MM.1S (cell line): ENCODE data around the gene CELSR3.

ENCODE experiments used
- DNase-seq: peaks from one replicate; pipeline ENCODE4 v3.0.0-alpha.2; 2015
- H2AFZ ChIP-seq: fragments of 300-600 bp; sonication (generic); 2 replicates; pipeline ENCODE4 v1.6.0; 2016; ENCODE audit warnings: antibody characterized with exemption, low read length
- H3F3A ChIP-seq: fragments of 300-600 bp; sonication (generic); 2 replicates; pipeline ENCODE4 v1.6.1; 2016; ENCODE audit warnings: mild to moderate bottlenecking, antibody characterized with exemption, low read length, moderate library complexity, mixed read lengths; ENCODE audit not compliant: insufficient read depth
- H3K27ac ChIP-seq: fragments of 300-600 bp; sonication (generic); 2 replicates; pipeline ENCODE4 v1.5.1; 2016; ENCODE audit warnings: mild to moderate bottlenecking, low read length
- H3K27me3 ChIP-seq: fragments of 300-600 bp; sonication (generic); replicated peaks from 2 replicates; pipeline ENCODE4 v1.6.0; 2016; ENCODE audit warnings: low read length; ENCODE audit not compliant: insufficient read depth
- H3K36me3 ChIP-seq: fragments of 300-600 bp; sonication (generic); replicated peaks from 2 replicates; pipeline ENCODE4 v1.6.1; 2016; ENCODE audit warnings: mild to moderate bottlenecking, low read length, mixed read lengths; ENCODE audit not compliant: insufficient read depth
- H3K4me1 ChIP-seq: fragments of 300-600 bp; sonication (generic); 2 replicates; pipeline ENCODE4 v1.6.1; 2016; ENCODE audit warnings: low read length, mixed read lengths
- H3K4me2 ChIP-seq: fragments of 300-600 bp; sonication (generic); 2 replicates; pipeline ENCODE4 v1.6.0; 2016; ENCODE audit warnings: low read depth, low read length
- H3K4me3 ChIP-seq: fragments of 300-600 bp; sonication (generic); 2 replicates; pipeline ENCODE4 v1.5.1; 2016; ENCODE audit warnings: low read length, mixed read lengths
- H3K79me2 ChIP-seq: fragments of 300-600 bp; sonication (generic); 2 replicates; pipeline ENCODE4 v1.6.1; 2016; ENCODE audit warnings: mixed run types, low read length, mixed read lengths
- H3K9ac ChIP-seq: fragments of 300-600 bp; sonication (generic); 2 replicates; pipeline ENCODE4 v1.6.1; 2016; ENCODE audit warnings: low read length, mixed read lengths
- H3K9me2 ChIP-seq: fragments of 300-600 bp; sonication (generic); replicated peaks from 2 replicates; pipeline ENCODE4 v1.6.1; 2016; ENCODE audit warnings: mild to moderate bottlenecking, low read length, mixed read lengths; ENCODE audit not compliant: insufficient read depth
- H3K9me3 ChIP-seq: fragments of 300-600 bp; sonication (generic); replicated peaks from 2 replicates; pipeline ENCODE4 v1.6.1; 2016; ENCODE audit warnings: mild to moderate bottlenecking, low read length, mixed read lengths; ENCODE audit not compliant: insufficient read depth
- H4K20me1 ChIP-seq: fragments of 300-600 bp; sonication (generic); 2 replicates; pipeline ENCODE4 v1.6.1; 2016; ENCODE audit warnings: mild to moderate bottlenecking, low read length, moderate library complexity, mixed read lengths; ENCODE audit not compliant: insufficient read depth
- EZH2 ChIP-seq: fragments of 300-600 bp; sonication (generic); optimal IDR thresholded peaks from 2 replicates; pipeline ENCODE3; 2017; ENCODE audit warnings: low read depth, mild to moderate bottlenecking, antibody characterized with exemption, low read length, mixed read lengths
- EZH2phosphoT487 ChIP-seq: fragments of 300-600 bp; sonication (generic); IDR thresholded peaks from 2 replicates; pipeline ENCODE4 v1.6.1; 2018; ENCODE audit warnings: antibody characterized with exemption, low read length
- TF ChIP-seq, protein P1 (sequence below): fragments of 300-600 bp; sonication (generic); IDR thresholded peaks from 2 replicates; pipeline ENCODE4 v1.5.1; 2016; ENCODE audit warnings: antibody characterized with exemption, low read length, mixed read lengths

CELSR3 gene

DNA sequence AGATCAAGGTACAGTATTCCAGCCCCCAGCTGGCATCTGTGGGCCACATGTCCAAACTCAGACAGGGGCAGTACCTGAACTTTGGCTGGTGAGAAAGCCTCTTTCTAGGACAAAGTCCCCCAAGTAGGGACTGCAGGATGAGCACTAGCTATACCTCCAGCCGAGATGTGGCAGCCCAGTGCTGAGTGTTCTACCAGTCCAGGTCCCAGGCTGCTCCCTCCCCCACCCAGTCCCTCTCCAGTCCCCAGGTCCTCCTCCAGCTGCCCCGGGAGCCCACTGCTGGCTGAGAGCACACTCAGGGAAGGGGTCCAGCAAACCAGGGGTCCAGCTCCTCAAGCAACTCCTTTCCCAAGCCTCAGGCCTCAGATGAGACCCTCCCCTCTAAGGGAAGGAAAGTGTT lies 28.9 kb downstream of the CELSR3 start:
- Histone ChIP-seq H3K4me3 (no peak overlapping the region), H3K27ac (no peak overlapping the region), H3K27me3 (no peaks in the 10 kb centered on the region), H4K20me1 (no peaks in the 10 kb centered on the region), H3F3A (no peaks in the 10 kb centered on the region), H3K9me2 (no peaks in the 10 kb centered on the region), H3K4me2 (peak overlapping the region; percentile 99; the same call in 1 of the 2 replicates), H3K4me1 (peaks cover 12% of the 10 kb centered on the region; the same call in 1 of the 2 replicates), H3K9me3 (no peaks in the 10 kb centered on the region), H3K9ac (no peak overlapping the region), H3K79me2 (no peaks in the 10 kb centered on the region), H3K36me3 (no peaks in the 10 kb centered on the region), H2AFZ (no peak overlapping the region)
- TF ChIP-seq, protein P1, sequence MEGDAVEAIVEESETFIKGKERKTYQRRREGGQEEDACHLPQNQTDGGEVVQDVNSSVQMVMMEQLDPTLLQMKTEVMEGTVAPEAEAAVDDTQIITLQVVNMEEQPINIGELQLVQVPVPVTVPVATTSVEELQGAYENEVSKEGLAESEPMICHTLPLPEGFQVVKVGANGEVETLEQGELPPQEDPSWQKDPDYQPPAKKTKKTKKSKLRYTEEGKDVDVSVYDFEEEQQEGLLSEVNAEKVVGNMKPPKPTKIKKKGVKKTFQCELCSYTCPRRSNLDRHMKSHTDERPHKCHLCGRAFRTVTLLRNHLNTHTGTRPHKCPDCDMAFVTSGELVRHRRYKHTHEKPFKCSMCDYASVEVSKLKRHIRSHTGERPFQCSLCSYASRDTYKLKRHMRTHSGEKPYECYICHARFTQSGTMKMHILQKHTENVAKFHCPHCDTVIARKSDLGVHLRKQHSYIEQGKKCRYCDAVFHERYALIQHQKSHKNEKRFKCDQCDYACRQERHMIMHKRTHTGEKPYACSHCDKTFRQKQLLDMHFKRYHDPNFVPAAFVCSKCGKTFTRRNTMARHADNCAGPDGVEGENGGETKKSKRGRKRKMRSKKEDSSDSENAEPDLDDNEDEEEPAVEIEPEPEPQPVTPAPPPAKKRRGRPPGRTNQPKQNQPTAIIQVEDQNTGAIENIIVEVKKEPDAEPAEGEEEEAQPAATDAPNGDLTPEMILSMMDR = no peak
- TF ChIP-seq EZH2phosphoT487 = no peak
- no peak for TF ChIP-seq EZH2
- DNase-seq = no peak

DNA sequence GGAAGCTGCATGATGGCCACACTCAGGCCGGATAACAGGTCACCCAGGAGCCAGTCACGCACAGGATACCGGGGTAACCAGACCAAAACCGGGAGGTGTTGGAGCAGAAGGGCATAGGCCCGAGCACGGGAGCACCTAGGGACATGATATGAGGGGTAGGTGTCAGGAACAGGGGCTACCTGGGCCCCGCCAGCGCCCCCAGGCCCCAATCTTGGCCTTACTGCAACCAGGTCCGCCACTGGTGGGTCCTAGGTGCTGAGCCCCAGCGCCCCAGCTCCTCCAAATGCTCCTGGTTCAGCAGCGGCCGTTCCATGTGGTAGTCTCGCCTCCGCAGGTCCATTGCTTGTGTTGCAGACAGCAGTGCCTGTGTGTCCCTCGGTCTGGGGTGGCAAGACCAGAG lies 29.4 kb downstream of the CELSR3 start:
- peaks cover 12% of the 10 kb centered on the region; the same call in 1 of the 2 replicates for H3K4me1 ChIP-seq
- no peaks in the 10 kb centered on the region for H3K9me2 ChIP-seq
- H3K27ac ChIP-seq = no peak overlapping the region
- no peak overlapping the region for H3K4me2 ChIP-seq
- no peaks in the 10 kb centered on the region for H4K20me1 ChIP-seq
- H3K36me3 ChIP-seq = no peaks in the 10 kb centered on the region
- no peaks in the 10 kb centered on the region for H3K9me3 ChIP-seq
- no peak overlapping the region for H3K9ac ChIP-seq
- TF ChIP-seq EZH2phosphoT487 (no peak), EZH2 (no peak)
- TF ChIP-seq, protein P1 = no peak
- H2AFZ ChIP-seq = no peak overlapping the region
- H3F3A ChIP-seq = no peaks in the 10 kb centered on the region
- H3K4me3 ChIP-seq = no peak overlapping the region
- no peaks in the 10 kb centered on the region for H3K79me2 ChIP-seq
- H3K27me3 ChIP-seq = no peaks in the 10 kb centered on the region
- DNase-seq = no peak

DNA sequence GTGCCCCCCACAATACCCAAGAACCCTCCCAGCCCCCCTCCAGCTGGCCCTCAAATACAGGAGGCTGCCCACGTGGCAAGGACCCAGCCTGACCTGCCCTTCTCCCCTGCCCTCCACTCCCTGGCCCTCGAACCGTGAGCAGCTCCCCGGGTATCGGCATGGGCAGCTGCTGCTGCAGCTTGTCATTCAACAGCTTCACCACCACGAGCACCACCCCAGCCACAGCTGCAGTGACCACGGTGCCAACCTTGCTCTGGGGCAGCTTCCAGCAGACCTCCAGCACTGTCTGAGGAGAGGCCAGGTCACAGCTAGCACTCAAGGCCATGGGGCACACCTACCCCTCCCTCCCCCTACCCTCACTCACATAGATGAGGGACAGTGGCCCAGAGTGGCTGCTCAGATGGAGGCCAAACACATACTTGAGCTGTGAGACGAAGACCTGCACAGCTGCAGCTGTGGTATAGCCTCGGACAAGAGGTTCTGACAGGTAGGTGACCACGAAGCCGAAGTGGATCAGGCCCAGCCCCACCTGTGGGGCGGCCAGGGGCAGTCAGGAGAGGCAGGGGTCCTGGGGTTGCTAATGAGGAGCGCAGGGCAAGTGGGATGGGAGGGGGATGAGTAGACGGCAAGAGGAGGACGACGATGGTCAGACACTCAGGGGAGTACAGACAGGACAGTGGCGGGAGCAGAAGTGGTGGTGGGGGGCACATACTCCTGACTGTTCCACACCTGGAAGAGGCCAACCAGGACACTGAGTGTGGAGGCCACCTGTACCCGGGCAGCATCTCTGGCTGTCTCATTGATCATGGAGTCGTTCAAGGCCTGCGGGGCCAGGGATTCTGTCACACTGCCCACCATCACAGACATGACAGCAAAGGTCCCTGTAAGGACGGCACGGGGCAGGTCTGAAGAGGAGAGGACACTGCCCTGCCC lies 30.9 kb downstream of the CELSR3 start:
- Histone ChIP-seq H3K36me3 (no peaks in the 10 kb centered on the region), H3K4me1 (peaks cover 12% of the 10 kb centered on the region; the same call in 1 of the 2 replicates), H3K4me3 (no peak overlapping the region), H3K9me3 (no peaks in the 10 kb centered on the region), H3K27me3 (no peaks in the 10 kb centered on the region), H3K4me2 (no peak overlapping the region), H2AFZ (no peak overlapping the region), H4K20me1 (no peaks in the 10 kb centered on the region), H3K79me2 (no peaks in the 10 kb centered on the region), H3K27ac (no peak overlapping the region), H3F3A (no peaks in the 10 kb centered on the region), H3K9me2 (no peaks in the 10 kb centered on the region), H3K9ac (no peak overlapping the region)
- no peak for DNase-seq
- TF ChIP-seq EZH2phosphoT487 = no peak
- TF ChIP-seq EZH2 = no peak
- TF ChIP-seq, protein P1 = no peak
